ENCODE data around the gene WDR83. TPM values are rescaled to one million over a fixed set of nuclear protein-coding genes. Genes with fewer than 3 reads are reported as not detected.
A peak's percentile ranks its signal among the peaks of the same experiment; 100 is the strongest.

The WDR83 gene
- total and polyA plus RNA-seq, 12 donors: 3.9 to 68.5 (median 15.0) TPM

GRCh38 chr19:12669270-12670158, 2.9 kb downstream of the WDR83 start:
- WGBS, 4 donors: 0% methylated on average over 20 to 64 of the region's 64 CpGs
- peak overlapping the region; percentile 33 to 96 (median 94) for H3K27ac ChIP-seq
- intact Hi-C loops (cut with DNase I): loop anchor here (5.0 to 10.0 kb wide), 3 partner anchors 57 to 107 kb away; partner anchors contain the start of genes ZNF490 (in 1 of the 2) and ZNF791 (in 1 of the 2)
- H3K4me3 ChIP-seq: peak overlapping the region; percentile 37 to 96 (median 61)
- no peaks in the 10 kb centered on the region for H3K27me3 ChIP-seq
- TF ChIP-seq CTCF (IDR thresholded peaks at IDR 0.05) (no peak), POLR2A (IDR thresholded peaks at IDR 0.05) (peak; percentile 13 to 30)
- H3K9me3 ChIP-seq (replicated peaks in 1 of 3): no peaks in the 10 kb centered on the region
- H3K36me3 ChIP-seq (replicated peaks in 1 of 2): peaks cover 0 to 19% of the 10 kb centered on the region in 2 donors
- peaks cover 17 to 36% of the 10 kb centered on the region in 2 donors for H3K4me1 ChIP-seq (replicated peaks in 1 of 2)
- peak; percentile 76 to 91 (median 83) for DNase-seq

- peak overlapping the region in 4 of 5 donors; percentile 86 to 96 (median 94) for H3K27ac ChIP-seq
- H3K9me3 ChIP-seq (replicated peaks in 1 of 3): no peaks in the 10 kb centered on the region
- H3K27me3 ChIP-seq: no peaks in the 10 kb centered on the region
- peaks cover 0 to 28% of the 10 kb centered on the region in 2 donors for H3K36me3 ChIP-seq (replicated peaks in 1 of 2)
- no peak for DNase-seq
- TF ChIP-seq CTCF (IDR thresholded peaks at IDR 0.05) (no peak), POLR2A (IDR thresholded peaks at IDR 0.05) (no peak)
- peak overlapping the region; percentile 37 to 96 (median 61) for H3K4me3 ChIP-seq
- intact Hi-C loops (cut with DNase I): loop anchor here (5.0 to 10.0 kb wide), 2 partner anchors 106 to 108 kb away; no protein-coding TSS in a partner anchor
- peaks cover 17 to 36% of the 10 kb centered on the region in 2 donors for H3K4me1 ChIP-seq (replicated peaks in 1 of 2)
- 32 to 56% (median 38%) methylated on average over 3 to 26 of the region's 26 CpGs for WGBS, 4 donors
Observed at GRCh38 chr19:12670159-12670928, 3.7 kb downstream of the WDR83 start.

- TF ChIP-seq POLR2A (IDR thresholded peaks at IDR 0.05) (no peak), CTCF (IDR thresholded peaks at IDR 0.05) (peak in 2 of 6 experiments; percentile 30 to 32)
- DNase-seq: peak in 2 of 7 donors; percentile 60 to 64
- no peaks in the 10 kb centered on the region for H3K9me3 ChIP-seq (replicated peaks in 1 of 3)
- H3K4me3 ChIP-seq: no peak overlapping the region
- H3K36me3 ChIP-seq (replicated peaks in 1 of 2): peaks cover 0 to 52% of the 10 kb centered on the region in 2 donors
- peak overlapping the region in 2 of 5 donors; percentile 21 to 55 for H3K27ac ChIP-seq
- intact Hi-C loops (cut with DNase I): loop anchor here (5.0 to 10.0 kb wide), 2 partner anchors 108 to 110 kb away; no protein-coding TSS in a partner anchor
- H3K4me1 ChIP-seq (replicated peaks in 1 of 2): peaks cover 11 to 19% of the 10 kb centered on the region in 2 donors
- no peaks in the 10 kb centered on the region for H3K27me3 ChIP-seq
- WGBS, 4 donors: 60 to 90% (median 69%) methylated on average over 4 to 10 of the region's 10 CpGs
Observed at GRCh38 chr19:12672744-12673143, 6.1 kb downstream of the WDR83 start.

All from adrenal gland (tissue), 12 donors.